Pancreas (tissue), 10 donors: ENCODE results near the gene GLO1. TPM values are rescaled to one million over a fixed set of nuclear protein-coding genes. Genes with fewer than 3 reads are reported as not detected.
"Not testable (repeated sequence)": the region's sequence is repeated elsewhere in the genome, so short reads cannot be mapped to it uniquely, and the experiment has no call there.

Experiments
- ATAC-seq, 4 donors: fragments of 200-7000 bp; cut with Tn5 transposase; one replicate each; pipeline versions ENCODE4 v1.8.0 to v1.9.1; 2020; ENCODE audit warnings: mild to moderate bottlenecking in 4 of 4, moderate library complexity in 4 of 4
- DNase-seq, 6 donors: peaks; one replicate each; pipeline ENCODE4 v3.0.0-alpha.2; 2020
- FAIRE-seq: peaks from 2 replicates; lab custom pipeline; 2012; peaks lifted over from hg19 to GRCh38; lab: Jason Lieb, UNC
- H3K27ac ChIP-seq, 4 donors: fragments of 200-600 bp; sonication (generic); 1 replicate in 3 of 4; 2 replicates in 1 of 4; pipeline versions ENCODE4 v1.5.0 to v1.8.0; 2020
- H3K27me3 ChIP-seq, 4 donors: fragments of 200-600 bp; one replicate each; pipeline ENCODE4 v1.8.0; 2021
- H3K36me3 ChIP-seq, 3 donors: fragments of 200-600 bp; sonication (generic) in 1 of 3; one replicate each; pipeline versions ENCODE4 v1.5.0 to v1.8.0; 2020 to 2021
- H3K4me1 ChIP-seq, 3 donors: fragments of 200-600 bp; one replicate each; pipeline ENCODE4 v1.8.0; 2021
- H3K4me3 ChIP-seq, 4 donors: fragments of 200-600 bp; sonication (generic) in 2 of 4; one replicate each; pipeline versions ENCODE4 v1.5.0 to v1.8.0; 2020 to 2021
- H3K9me3 ChIP-seq, 4 donors: fragments of 200-600 bp; one replicate each; pipeline ENCODE4 v1.8.0; 2021
- whole genome bisulfite sequencing, 2 donors: extraction: QIAGEN DNeasy Blood & Tissue Kit; methylation state at CpG; one replicate each; pipeline ENCODE4 v1.1.7; 2013; 5-methylcytosine and 5-hydroxymethylcytosine counted together
- intact Hi-C, 3 donors: fragments of 100-400 bp; cut with DNase I; formaldehyde crosslinking; loops; one replicate each; pipeline versions ENCODE4 v1.11.1 to v1.14.2; 2022
- polyA plus RNA-seq, 2 donors: library from polyadenylated mRNA; stranded (reverse); fragments of 200-250 nt; gene quantifications; one replicate each; pipeline ENCODE4 v1.2.3, GENCODE V29; 2013
- total RNA-seq, 6 donors: library from RNA; stranded (reverse); fragmentation: NEBNext Ultra II Directional in 4 of 6; extraction: Animal tissue kit (Norgen Biotek cat#: 25700) in 4 of 6; gene quantifications; one replicate each; pipeline versions ENCODE4 v1.2.1 to v1.2.4, GENCODE V29; 2021 to 2023
- TF ChIP-seq, protein P1 (sequence below), 4 donors: fragments of 200-600 bp; sonication (generic) in 3 of 4; IDR thresholded peaks; one replicate each; pipeline versions ENCODE4 v1.5.0 to v1.8.0; 2021; ENCODE audit warnings: antibody characterized with exemption in 4 of 4
- donor health status: healthy with polysubstance abuse.
- donor health status: DM: no; HTN: no; CAD: no; lungs with moderate emphysema.
- donor health status: DM: no; HTN: no; CAD: no.
- donor health status: control.
- donor health status: control.
- donor health status: Bipolar disorder and iron deficiency.
- donor health status: DM: yes; HTN: yes; CAD: no.
- donor health status: DM: no; HTN: no; CAD: no.
- donor health status: DM: no; HTN: no; CAD: no.
- donor health status: DM: yes; HTN: yes; CAD: no.

The GLO1 gene
- total and polyA plus RNA-seq, 8 donors = 16.6 to 36.5 (median 24.2) TPM

DNA sequence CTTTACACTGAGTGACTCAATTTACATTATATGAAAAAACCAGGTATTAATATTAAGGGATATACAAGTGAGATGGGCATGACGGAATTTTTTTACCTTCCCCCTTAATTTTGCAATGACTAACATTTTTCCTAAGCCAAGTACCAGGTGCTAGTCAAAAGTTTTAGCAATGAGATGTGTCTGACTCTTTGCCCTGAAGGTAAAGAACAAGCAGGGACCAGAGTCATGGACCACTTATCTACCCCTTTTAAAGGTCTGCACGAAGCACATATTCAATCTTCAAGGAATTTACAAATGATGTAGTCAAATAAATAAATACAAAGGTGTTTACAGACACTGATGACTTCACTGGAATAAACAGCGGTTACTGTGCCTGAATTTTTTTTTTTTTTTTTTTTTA, 1.4 kb downstream of the GLO1 start:
- no peak for DNase-seq
- peak overlapping the region in 1 of 4 donors; percentile 66 for H3K4me3 ChIP-seq
- intact Hi-C loops = no loop called here
- TF ChIP-seq, protein P1, sequence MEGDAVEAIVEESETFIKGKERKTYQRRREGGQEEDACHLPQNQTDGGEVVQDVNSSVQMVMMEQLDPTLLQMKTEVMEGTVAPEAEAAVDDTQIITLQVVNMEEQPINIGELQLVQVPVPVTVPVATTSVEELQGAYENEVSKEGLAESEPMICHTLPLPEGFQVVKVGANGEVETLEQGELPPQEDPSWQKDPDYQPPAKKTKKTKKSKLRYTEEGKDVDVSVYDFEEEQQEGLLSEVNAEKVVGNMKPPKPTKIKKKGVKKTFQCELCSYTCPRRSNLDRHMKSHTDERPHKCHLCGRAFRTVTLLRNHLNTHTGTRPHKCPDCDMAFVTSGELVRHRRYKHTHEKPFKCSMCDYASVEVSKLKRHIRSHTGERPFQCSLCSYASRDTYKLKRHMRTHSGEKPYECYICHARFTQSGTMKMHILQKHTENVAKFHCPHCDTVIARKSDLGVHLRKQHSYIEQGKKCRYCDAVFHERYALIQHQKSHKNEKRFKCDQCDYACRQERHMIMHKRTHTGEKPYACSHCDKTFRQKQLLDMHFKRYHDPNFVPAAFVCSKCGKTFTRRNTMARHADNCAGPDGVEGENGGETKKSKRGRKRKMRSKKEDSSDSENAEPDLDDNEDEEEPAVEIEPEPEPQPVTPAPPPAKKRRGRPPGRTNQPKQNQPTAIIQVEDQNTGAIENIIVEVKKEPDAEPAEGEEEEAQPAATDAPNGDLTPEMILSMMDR (IDR thresholded peaks at IDR 0.05) = no peak
- peaks cover 0 to 4% (median 0%) of the 10 kb centered on the region in 3 donors for H3K4me1 ChIP-seq
- H3K27ac ChIP-seq = no peak overlapping the region
- ATAC-seq = no peak
- no peaks in the 10 kb centered on the region for H3K36me3 ChIP-seq
- FAIRE-seq = no peak
- no peaks in the 10 kb centered on the region for H3K9me3 ChIP-seq
- no peaks in the 10 kb centered on the region for H3K27me3 ChIP-seq
- WGBS, 2 donors = 76 to 94% methylated on average over 3 of the region's 3 CpGs

DNA sequence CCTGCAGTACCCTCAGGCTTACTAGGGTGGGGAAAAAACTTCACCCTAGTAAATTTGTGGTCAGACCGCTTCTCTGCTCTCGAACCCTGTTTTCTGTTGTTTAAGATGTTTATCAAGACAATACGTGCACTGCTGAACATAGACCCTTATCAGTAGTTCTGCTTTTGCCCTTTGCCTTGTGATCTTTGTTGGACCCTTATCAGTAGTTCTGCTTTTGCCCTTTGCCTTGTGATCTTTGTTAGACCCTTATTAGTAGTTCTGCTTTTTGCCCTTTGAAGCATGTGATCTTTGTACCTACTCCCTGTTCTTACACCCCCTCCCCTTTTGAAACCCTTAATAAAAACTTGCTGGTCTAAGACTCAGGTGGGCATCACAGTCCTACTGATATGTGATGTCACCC, 3.2 kb downstream of the GLO1 start:
- 89 to 93% methylated on average over 3 of the region's 3 CpGs for WGBS, 2 donors
- H3K4me3 ChIP-seq, H3K4me1 ChIP-seq, intact Hi-C loops, H3K36me3 ChIP-seq, DNase-seq, H3K27me3 ChIP-seq, FAIRE-seq, H3K27ac ChIP-seq, H3K9me3 ChIP-seq, ATAC-seq: not testable (repeated sequence)

DNA sequence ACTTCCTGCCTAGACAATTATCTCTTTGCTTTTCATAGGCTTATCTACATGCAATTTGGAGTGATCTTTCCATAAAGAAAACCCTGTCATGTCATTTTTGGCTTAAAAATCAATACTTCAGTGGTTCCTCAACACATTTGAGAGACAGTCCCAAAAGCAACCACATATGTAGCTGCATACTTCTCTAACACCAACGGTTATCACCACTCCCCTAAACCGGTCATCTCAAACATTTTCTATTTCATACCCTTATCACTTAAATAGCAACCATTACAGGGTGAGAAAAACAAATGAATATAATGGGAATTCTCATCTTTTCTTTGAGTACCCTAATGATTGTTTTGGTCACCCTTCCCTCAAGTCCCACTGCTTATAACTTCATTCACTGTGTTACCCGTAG, 5.1 kb downstream of the GLO1 start:
- no peak overlapping the region for H3K4me3 ChIP-seq
- H3K4me1 ChIP-seq = peaks cover 0 to 4% (median 0%) of the 10 kb centered on the region in 3 donors
- ATAC-seq (no peak), FAIRE-seq (no peak), DNase-seq (no peak)
- 93 to 96% methylated on average over 3 of the region's 3 CpGs for WGBS, 2 donors
- H3K9me3 ChIP-seq = no peaks in the 10 kb centered on the region
- intact Hi-C loops = no loop called here
- H3K27me3 ChIP-seq = no peaks in the 10 kb centered on the region
- H3K27ac ChIP-seq = no peak overlapping the region
- TF ChIP-seq, protein P1 (IDR thresholded peaks at IDR 0.05) = no peak
- H3K36me3 ChIP-seq = no peaks in the 10 kb centered on the region

DNA sequence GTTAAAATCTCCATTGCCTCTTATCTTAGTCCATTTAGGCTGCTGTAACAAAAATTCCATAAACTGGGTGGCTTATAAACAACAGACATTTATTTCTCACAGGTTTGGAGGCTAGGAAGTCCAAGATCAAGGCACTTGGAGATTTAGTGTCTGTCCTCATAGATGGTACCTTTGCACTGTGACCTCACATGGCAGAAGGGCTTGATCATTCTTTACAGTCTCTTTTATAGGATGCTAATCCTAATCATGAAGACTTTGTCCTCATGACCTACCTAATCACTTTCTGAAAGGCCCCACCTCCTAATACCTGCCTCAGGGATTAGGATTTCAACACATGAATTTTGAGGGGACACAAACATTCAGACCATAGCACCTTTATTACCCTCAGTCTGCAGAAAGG, 6.6 kb downstream of the GLO1 start:
- no peaks in the 10 kb centered on the region for H3K27me3 ChIP-seq
- no peak overlapping the region for H3K4me3 ChIP-seq
- H3K4me1 ChIP-seq = no peaks in the 10 kb centered on the region
- FAIRE-seq (no peak), DNase-seq (no peak), ATAC-seq (no peak)
- no peaks in the 10 kb centered on the region for H3K36me3 ChIP-seq
- TF ChIP-seq, protein P1 (IDR thresholded peaks at IDR 0.05) = no peak
- intact Hi-C loops = no loop called here
- H3K27ac ChIP-seq = no peak overlapping the region
- no peaks in the 10 kb centered on the region for H3K9me3 ChIP-seq

DNA sequence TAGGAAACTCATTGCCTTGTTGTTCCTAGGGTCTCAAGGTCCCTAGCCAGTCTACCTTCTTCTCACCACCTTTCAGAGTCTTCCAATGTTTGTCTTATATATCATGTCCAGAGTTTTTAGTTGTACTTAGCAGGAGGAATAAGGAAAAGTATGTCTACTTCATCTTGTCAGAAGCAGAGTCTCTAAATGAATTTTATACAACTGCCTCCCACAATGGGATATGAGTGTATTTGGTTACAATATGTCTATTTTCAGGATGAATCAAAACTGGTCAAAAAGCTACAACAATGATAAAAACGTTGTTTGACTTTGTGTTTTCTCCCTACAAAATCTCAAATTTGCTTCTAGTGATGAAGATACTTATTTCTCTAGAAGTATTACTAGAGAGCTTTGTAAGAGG, 7.0 kb downstream of the GLO1 start:
- Histone ChIP-seq H3K27ac (no peak overlapping the region), H3K4me3 (no peak overlapping the region), H3K4me1 (no peaks in the 10 kb centered on the region), H3K36me3 (no peaks in the 10 kb centered on the region), H3K9me3 (no peaks in the 10 kb centered on the region), H3K27me3 (no peaks in the 10 kb centered on the region)
- TF ChIP-seq, protein P1 (IDR thresholded peaks at IDR 0.05) = no peak
- FAIRE-seq (no peak), ATAC-seq (no peak), DNase-seq (no peak)
- intact Hi-C loops = no loop called here
- 56 to 74% methylated on average over 1 of the region's 1 CpG for WGBS, 2 donors
